Choroid plexus epithelial cell (primary cell): ENCODE results near the gene CCT3.

Source experiments
- DNase-seq: peaks from one replicate; pipeline ENCODE4 v3.0.0-alpha.2; 2010; ENCODE audit warnings: low read depth
- H3K4me3 ChIP-seq: 2 replicates; pipeline ENCODE4 v1.5.1; 2011; ENCODE audit warnings: low read depth, mild to moderate bottlenecking, control low read depth, low read length, moderate library complexity
- CTCF ChIP-seq: conservative IDR thresholded peaks from 2 replicates; pipeline ENCODE4 v1.5.1; 2011; ENCODE audit warnings: low read depth, mild to moderate bottlenecking, control low read depth, inconsistent platforms, low read length, moderate library complexity

CCT3 gene

GRCh38 chr1:156266051-156266450, 72.0 kb downstream of the CCT3 start:
- TF ChIP-seq CTCF = no peak
- no peak for DNase-seq
- H3K4me3 ChIP-seq = no peak overlapping the region

GRCh38 chr1:156263288-156263655, 74.8 kb downstream of the CCT3 start:
- TF ChIP-seq CTCF = no peak
- DNase-seq = no peak
- no peak overlapping the region for H3K4me3 ChIP-seq

GRCh38 chr1:156262461-156263287, 75.4 kb downstream of the CCT3 start:
- H3K4me3 ChIP-seq = no peak overlapping the region
- no peak for TF ChIP-seq CTCF
- peak; percentile 64 for DNase-seq

- no peak for DNase-seq
- no peak for TF ChIP-seq CTCF
- no peak overlapping the region for H3K4me3 ChIP-seq
Observed at GRCh38 chr1:156260896-156261295, 77.2 kb downstream of the CCT3 start.

GRCh38 chr1:156259805-156260204, 78.3 kb downstream of the CCT3 start:
- TF ChIP-seq CTCF = peak; percentile 37
- peak; percentile 34 for DNase-seq
- H3K4me3 ChIP-seq = no peak overlapping the region
